Raji (cell line): ENCODE results near the gene ACOXL.

Experiments used
- POLR2A ChIP-seq: IDR thresholded peaks from 2 replicates; pipeline ENCODE4 v1.6.1; 2011; ENCODE audit warnings: low read depth, low read length, control low read depth; ENCODE audit not compliant: insufficient read depth

Gene ACOXL

DNA sequence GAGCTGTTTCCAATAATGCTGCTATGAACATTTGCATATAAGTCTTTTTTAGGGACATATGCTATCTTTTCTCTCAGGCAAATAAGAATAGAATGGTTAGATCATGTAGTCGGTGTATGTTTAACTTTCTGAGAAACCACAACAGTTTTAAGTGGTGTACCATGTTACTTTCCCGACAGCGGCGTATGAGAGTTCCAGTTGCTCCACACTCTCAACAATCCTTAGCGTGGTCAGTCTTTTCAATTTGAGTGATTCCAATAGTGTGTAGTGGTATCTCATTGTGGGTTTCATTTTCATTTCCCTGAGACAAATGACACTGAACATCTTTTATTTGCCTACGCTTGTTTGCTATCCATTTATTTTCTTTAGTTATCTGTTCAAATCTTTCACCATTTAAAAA, 149.5 kb downstream of the ACOXL start:
- TF ChIP-seq POLR2A: no peak

DNA sequence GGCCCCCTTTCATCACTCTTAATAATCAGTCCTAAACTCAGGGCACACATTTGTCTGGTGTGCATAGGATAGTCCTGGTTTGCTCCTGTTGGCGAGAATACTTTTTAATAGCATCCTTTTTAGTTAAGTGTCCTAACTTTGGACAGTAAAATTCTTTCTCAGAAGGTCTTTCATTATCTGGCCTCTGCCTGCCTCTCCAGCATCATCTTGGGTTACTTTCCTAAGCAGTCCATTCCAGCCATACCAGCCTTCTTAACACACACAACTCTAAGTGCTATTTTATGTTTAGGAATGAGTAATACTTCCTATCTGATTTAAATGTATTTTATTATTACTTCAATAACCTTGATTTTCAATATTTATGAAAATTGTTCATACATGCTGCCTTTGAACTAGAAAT, 151.0 kb downstream of the ACOXL start:
- no peak for TF ChIP-seq POLR2A

DNA sequence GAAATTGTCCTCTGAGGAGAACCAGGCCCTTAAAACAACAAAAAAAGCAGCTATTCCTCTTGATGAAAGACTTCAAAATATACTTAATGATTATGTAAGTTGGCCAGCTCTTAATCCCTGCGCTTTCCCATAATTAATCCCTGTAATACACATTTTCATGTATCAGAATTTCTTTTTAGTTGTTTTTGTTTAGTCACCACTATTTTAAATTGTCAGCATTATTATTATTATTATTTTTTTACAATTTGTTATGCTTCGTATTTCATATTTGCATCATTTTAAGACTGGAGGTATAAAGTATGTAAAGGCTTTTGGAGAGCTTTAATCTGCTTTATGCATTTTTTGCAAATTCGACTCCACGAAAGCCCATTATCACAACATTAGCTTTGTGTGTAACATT, 152.9 kb downstream of the ACOXL start:
- TF ChIP-seq POLR2A: no peak

DNA sequence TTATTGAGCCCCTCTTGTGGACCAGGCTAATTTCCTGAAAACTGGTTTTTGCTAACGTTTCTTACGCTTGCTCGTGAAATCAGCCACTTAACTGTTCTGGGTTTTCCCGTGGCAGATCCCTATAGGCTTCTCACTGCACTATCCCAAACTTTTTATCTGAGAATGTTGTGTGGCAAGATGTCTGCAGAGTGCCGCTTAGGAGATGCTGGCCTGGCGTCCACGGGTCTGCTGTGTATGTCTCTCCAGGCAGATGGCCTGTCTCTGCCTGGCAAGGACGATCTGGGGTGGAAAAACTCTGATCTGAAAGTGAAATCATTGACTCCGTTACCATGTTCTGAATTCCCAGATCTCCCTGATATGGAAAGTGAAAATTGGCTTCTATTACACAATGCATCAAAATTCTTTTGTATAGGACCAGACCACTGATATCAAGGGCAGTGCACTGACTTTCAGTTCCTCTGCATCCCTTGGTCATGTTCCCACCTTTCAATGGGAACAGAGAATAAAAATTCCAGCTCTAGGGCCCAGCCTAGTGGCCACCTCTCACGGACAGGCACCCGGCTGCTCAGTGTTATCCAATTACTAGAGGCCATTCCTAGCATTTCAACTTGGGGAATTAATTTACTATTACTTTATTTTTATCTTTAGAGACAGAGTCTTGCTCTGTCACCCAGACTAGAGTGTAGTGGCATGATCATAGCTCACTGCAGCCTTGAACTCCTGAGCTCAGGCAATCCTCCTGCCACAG, 154.6 kb downstream of the ACOXL start:
- no peak for TF ChIP-seq POLR2A

DNA sequence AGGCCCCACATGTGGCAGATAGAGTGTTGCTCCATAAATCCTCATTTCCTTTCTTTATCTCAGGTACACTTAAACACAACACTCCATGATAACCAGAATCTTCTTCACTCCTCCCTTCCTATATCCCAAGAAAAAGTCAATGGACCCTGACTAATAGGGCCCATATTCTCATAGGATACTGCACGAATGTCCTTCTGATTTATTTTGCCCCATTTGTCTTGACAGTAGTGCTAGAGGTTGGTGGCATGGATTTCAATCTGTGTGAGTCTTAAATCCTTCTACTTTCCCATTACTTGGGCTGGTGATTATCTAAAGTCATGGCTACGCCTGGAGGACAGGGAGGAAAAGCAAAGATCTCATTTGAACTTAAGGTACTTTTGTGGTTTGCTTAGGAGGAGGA, 156.0 kb downstream of the ACOXL start:
- no peak for TF ChIP-seq POLR2A

DNA sequence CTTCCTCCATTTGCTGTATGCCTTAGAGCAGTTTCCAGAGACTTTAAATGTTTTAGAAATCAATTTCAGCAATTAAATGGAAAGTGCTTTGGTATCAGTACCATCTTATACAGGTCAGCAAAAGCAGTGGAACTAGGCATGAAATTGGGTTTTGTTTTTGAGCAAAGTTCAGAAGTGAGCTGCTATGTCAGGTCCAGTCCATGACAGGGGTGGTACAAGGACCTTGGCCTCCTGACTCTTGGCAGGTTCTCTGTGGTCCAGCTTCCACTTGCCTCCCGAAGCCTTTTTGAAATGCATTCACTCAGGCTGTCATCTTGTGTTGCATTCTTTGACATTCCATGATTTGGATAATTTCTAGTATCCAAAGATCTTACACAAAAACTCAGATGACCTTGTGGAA, 159.3 kb downstream of the ACOXL start:
- TF ChIP-seq POLR2A: no peak

DNA sequence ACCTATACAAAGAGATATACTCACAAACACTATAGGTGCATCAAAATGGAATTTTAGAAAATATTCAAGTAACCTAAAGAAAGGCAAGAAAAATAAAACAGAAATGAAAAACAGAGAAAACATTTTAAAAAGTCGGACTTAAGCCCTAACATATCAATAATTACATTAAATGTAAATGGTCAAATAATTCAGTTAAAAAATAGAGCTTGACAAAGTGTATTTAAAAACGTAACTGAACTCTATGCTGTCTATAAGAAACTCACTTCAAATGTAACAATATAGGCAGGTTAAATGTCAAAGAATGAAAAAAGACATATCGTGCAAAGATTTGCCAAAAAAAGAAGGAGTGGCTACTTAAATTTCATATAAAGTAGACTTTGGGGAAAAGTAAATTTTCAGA, 163.9 kb downstream of the ACOXL start:
- TF ChIP-seq POLR2A: no peak

DNA sequence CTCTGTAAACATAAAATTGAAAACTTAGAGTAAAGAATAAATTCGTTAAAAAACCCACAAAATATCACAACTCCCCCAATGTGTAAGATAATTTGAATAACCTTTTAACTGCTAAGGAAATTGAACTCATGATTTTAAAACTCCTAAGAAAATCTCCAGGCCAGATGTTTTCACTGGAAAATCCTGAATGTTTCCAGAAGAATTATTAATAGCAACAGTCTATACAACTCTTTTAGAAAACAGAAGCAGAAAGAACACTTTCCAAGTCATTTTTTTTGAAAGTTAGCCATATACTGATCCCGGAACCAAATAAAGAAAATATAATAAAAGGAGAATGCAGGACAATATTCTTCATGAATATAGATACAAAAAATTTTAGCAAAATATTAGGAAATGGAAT, 165.6 kb downstream of the ACOXL start:
- no peak for TF ChIP-seq POLR2A

DNA sequence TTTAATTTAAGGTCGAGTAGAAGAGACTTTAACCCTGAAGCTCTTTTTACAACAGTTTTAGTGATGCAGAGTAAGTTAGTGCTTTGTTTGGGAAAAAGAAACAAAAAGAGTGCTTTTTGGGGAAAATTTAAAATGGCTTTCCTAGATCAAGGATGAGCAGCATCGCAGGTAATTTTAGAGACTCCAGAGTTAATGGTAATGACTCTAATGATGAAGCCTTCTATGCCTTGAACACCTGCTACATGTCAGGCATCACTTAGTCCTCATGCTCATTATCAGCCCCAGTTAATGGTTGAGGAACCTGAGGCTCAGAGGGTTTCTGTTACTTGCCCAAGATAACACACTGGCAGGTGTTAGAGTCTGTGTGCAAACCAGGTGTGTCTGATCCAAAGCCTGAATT, 167.8 kb downstream of the ACOXL start:
- TF ChIP-seq POLR2A: no peak

DNA sequence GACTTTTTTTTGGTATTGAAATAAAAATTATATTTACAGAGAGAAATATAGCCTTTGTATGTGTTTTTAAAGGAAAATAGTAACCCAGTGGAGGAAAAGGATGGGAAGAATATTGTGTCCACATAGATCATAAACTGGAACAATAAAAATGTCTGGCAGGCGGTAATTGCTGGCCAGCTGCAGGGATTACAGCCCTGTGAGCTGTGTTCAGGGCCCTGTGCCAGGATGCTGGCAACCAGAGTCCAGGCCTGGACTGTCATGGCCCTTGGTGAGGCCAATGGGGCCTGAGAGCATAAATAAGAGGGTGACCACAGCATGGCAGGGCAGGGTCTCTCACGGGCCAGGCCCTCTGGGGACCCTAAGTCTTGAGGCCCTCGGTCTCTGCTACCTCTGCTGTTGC, 171.2 kb downstream of the ACOXL start:
- no peak for TF ChIP-seq POLR2A

DNA sequence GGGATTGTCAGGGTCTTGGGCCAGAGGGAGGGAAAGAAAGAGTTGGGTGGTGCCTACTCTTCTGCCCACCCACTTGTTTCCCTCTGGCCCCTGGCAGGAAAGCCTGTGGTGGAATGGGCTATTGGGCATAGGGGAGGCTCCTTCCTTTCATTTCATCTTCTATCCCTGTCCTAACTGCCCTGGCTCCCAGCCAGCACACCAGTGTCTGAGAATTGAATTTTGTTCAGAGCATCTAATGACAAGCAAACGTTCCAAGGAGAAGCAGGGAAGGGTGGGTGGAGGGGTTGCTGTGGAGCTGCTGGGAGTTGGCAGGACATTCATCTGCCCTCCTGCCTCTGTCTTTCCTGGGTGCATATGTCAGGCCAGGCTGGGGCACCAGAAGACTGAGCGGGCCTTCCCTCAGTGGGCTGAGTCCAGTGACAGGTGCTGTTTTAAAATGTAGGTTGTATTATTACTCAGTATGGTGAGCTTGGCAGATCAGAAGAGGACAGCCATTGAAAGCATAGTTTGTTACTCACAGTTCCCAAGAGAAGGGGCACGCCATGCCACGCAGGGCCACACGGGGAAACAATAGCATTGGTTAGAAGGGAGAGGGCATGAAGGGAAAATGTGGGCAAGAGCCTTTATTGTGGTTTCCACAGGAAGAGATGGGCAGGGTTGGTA, 171.9 kb downstream of the ACOXL start:
- no peak for TF ChIP-seq POLR2A

DNA sequence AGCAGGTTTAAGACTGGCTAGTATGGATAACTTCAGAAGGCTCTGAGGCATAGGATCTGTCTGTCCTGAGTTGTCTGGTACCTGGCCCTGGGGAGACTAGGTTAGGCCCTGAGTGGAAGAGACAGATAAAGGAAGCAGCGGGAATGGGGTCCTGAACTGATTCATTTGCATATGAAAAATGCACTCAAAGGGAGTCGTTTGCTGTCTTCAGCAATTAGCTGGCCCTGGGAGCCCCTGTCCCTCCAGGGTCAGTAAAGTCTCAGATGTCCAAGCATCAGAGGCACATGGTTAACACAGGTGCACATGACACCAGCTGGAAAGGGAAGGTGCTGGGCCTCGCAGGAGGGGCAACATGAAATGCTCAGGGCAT, 172.4 kb downstream of the ACOXL start:
- TF ChIP-seq POLR2A: no peak

DNA sequence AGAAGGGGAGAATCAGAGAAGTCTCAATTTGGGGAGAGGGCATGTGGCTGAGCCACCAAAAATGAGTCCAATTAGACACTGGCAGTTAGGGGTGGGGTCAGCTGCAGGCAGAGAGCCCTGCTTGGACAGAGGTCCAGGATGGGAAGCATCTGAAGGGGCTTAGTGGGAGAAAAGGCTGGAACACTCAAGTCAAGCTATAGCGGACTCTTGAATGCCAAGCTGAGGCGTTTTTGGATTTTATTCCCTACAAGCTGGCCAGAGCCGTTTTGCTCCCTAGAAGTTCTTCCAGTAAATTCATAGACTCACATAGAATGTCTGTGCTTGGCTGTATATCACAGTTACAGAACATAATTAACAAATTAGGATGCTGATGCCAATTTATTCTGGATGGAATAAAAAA, 172.8 kb downstream of the ACOXL start:
- no peak for TF ChIP-seq POLR2A

DNA sequence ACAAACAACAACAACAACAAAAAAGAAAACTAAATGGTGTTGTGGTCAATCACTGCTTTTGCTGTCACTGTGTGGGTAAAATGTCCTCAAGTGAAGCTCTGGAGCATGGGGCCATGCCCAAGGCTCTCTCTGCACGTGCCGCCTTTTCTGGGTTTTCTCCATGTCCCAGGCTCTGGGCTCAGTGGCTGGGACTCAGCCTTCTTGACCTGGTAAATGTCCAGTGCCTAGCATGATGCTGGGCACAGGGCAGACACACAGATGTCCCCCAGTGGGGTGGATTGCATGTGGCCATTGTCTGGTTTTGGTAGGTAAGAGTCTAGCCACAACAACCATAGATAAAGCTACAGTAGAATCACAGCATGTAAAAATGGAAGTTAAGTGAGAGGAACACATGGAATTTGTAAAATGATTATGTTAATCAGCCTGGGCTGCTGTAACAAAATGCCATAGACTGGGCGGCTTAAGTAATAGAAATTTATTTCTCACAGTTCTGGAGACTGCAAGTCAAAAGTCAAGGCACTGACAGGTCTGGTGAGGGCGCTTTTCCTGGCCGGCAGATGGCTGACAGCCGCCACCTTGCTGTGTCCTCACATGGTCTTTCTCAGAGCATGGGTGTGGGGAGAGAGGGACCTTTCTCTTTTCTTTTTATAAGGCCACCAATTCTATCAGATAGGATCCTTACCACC, 174.4 kb downstream of the ACOXL start:
- TF ChIP-seq POLR2A: no peak

DNA sequence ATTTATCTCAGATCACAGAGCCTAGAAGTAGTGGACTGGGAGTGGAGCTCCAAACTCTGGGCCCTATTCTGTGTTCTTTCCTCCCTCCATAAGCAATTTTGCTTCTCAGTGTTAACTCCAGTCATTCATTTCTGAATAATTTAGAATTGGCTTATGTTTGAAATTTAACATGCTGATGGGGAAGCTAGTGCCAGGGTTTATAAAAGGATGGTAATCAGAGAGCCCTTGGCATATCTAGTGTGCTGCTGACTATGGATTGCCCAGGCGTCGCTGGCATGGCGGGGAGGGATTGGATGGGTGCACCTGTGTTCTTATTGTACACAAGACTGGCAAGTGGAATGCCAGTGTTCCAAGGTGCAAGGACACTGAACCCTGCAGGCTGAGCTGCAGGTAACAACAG, 177.1 kb downstream of the ACOXL start:
- TF ChIP-seq POLR2A: no peak

DNA sequence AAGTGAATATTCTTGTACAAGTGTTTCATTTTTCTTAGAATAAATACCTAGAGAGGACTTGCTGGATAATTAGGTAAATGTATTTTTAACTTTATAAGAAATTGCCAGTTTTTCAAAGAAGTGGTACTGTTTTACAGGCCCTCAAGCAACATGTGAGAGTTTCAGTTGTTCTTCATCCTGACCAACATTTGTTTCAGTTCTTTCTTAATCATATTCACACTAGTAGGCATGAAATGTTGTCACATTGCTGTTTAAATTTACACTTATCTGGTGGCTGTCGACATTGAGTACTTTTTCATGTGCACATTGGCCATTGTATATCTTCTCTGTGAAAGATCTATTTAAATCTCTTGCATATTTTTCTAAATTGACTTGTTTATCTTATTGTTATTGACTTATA, 178.1 kb downstream of the ACOXL start:
- no peak for TF ChIP-seq POLR2A
